Measurements from ENCODE around the gene AGTR1.

The AGTR1 gene

DNA sequence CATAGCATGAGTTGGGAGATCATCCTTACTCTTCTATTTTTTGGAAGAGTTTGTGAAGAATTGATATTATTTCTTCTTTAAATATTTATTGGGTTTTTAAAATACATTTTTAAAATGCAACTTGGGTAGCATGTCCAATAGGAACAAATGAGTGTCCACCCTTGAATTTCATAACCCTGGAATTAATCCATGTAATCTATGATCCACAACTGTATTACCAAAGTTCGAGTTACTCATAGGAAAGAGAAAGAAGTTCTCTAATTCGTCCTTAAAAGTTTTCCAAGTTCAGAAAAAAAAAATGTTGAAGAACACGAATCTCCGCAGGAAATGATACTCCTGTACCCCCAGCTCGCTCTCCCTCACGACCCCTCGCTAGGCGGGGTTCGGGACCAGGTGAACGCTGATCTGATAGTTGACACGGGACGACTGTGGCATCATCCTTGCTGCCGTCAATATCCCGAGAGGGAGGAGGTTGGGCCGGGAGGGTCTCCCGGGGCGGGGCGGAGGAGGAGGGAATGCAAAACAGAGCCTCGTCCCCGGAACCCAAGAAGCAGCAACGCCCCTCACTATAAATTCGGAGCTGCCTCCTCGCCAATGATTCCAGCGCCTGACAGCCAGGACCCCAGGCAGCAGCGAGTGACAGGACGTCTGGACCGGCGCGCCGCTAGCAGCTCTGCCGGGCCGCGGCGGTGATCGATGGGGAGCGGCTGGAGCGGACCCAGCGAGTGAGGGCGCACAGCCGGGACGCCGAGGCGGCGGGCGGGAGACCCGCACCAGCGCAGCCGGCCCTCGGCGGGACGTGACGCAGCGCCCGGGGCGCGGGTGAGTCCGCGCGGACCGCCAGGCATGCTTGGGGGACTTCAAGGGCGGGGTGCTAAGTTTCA, at the start of gene AGTR1:
Gene AGTR1 (plus strand): TSS at position 598 of the 884 bp plus-strand sequence. CDS start 43,133 bp downstream, outside the sequence.
- in situ Hi-C loops (cut with MboI; ENCODE audit: low sequenced_read_pairs), result no loop called here

GRCh38 chr3:148648685-148649352, 48.9 kb upstream of the AGTR1 start:
- in situ Hi-C loops (cut with MboI; ENCODE audit: low sequenced_read_pairs), result no loop called here

DNA sequence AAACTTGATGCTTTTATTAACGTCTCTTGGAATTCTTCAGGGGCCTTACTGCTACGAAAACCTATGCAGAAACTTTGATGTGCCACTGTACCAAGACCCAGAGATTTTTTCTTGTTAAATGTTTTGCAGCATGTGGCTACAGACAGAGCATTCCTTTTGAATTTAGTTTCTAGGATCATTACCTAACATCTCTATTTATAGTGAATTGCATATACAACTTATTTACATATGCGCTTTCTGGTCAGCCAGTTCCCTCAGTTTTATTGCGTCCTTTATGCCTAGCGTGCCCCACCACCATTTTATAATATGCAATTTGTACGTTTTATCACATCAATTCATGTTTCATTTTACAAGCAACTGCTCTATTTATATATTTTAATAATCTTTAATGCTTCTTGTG, 46.2 kb upstream of the AGTR1 start:
- in situ Hi-C loops (cut with MboI; ENCODE audit: low sequenced_read_pairs), result no loop called here

DNA sequence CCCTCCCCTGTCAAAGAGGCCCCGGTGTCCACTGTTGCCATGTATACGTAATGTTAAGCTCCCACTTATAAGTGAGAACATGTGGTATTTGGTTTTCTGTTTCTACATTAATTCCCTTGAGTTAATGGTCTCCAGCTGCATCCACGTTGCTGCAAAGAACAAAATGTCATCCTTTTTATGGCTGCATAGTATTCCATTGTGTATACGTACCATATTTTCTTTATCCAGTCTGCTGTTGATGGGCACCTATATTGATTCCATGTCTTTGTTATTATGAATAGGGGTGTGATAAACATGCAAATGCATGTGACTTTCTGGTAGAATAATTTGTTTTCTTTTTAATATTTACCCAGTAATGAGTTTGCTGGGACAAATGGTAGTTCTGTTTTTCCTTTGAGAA, 43.3 kb upstream of the AGTR1 start:
- in situ Hi-C loops (cut with MboI; ENCODE audit: low sequenced_read_pairs), result no loop called here

DNA sequence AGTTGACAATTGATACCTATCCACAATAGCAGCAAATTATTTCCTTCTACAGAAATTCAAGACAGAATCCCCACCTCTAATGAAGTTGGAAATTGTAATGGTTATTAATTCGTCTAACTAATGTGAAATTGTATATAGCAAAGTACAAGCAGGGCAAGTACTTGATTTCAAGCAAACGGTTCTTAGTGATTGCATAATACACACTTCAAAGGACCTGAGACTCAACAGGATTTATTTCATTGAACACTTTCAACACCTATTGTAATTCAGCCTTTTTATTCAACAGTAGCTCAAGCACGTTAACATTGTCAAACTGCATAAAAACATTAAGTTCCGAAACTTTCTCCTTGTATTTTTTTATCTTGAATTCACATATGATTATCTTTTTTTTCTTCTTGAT, 40.2 kb upstream of the AGTR1 start:
- in situ Hi-C loops (cut with MboI; ENCODE audit: low sequenced_read_pairs), result no loop called here

GRCh38 chr3:148659512-148659911, 38.2 kb upstream of the AGTR1 start:
- in situ Hi-C loops (cut with MboI; ENCODE audit: low sequenced_read_pairs), result no loop called here

DNA sequence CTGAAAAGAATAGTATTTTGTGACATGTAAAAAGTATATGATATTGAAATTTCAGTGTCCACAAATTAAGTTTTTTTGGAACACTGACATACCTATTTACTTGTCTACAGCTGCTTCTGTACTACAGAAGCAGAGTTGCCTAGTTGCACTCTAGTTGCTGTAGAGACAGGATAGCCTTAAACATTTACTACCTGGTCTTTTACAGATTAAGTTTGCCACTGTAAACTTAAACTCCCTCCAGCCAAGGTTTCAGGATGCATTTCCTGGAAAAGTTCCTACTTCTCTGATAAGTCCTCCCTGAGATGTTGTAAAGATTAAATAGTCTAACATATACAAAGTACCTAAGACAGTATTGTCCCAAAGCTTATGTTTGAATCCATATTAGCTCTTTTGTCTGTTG, 17.4 kb upstream of the AGTR1 start:
- in situ Hi-C loops (cut with MboI; ENCODE audit: low sequenced_read_pairs), result no loop called here

GRCh38 chr3:148681080-148681479, 16.6 kb upstream of the AGTR1 start:
- in situ Hi-C loops (cut with MboI; ENCODE audit: low sequenced_read_pairs), result no loop called here

DNA sequence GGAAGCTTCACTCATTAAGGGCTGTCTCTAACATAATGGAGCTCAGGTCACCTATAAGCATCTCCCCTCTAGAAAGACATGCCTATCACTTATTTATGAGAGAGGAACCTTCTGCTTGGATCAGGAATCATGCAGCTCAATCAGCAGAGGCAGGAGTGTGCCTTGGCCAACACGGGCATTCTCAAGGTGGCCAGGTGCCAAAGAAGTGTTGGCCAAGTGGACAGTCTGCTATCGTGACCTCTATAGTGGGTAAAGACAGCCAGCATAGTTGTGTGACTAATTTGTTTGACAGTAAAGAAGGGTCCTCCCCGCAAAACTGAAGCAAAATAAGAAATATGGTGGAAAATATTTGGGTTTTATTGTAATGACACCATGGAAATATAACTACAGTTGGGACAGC, 14.7 kb upstream of the AGTR1 start:
- in situ Hi-C loops (cut with MboI; ENCODE audit: low sequenced_read_pairs), result no loop called here

DNA sequence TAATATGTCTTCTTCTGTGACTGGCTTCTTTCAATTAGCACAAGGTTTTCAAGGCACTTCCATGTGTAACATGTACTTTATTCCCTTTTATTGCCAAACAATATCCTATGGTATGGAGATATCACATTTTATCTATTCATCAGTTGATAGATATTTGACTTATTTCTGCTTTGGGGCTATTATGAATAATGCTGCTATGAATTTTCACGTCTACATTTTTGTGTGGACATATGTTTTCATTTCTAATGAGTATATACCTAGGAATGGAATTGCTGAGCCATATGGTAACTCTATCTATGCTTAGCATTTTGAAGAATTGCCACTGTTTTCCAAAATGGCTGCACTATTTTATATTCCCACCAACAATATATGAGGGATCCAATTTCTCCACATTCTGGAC, 3.6 kb upstream of the AGTR1 start:
- in situ Hi-C loops (cut with MboI; ENCODE audit: low sequenced_read_pairs), result no loop called here

GRCh38 chr3:148698190-148698810, 597 bp downstream of the AGTR1 start:
- in situ Hi-C loops (cut with MboI; ENCODE audit: low sequenced_read_pairs), result no loop called here

- in situ Hi-C loops (cut with MboI; ENCODE audit: low sequenced_read_pairs), result no loop called here
Observed at GRCh38 chr3:148705314-148705713, 7.6 kb downstream of the AGTR1 start.

DNA sequence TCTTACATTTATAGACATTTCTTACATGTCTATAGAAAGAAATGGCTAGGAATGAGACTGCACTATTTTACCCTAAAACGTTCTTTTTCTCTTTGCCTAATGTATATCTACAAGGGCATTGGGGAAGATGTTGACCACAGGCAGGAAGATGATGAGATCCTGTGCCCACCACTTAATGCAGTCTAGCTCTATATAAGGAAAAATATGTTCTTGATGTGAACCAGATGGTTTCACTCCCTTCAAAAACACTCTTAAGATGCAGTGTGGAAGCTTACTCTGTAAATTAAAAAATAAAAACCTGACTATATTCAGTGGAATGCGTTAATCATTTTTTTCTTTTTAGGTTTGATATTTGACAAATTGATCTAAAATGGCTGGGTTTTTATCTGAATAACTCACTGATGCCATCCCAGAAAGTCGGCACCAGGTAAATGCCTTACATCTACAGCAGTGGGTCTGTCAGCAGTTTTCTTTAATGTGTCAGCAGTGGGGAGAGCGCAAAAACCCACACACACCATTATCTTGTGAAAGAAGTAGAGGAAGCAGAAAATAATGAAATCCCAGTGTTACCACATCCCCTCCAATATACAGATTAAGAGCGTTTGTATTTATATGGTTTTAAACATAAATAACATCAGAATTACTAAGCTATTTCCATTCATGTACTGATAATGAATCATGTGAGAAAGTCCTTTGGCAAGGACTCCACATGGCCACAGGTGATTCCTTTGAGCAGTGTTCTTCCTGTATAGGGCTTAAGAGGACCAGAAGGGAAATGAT, 10.1 kb downstream of the AGTR1 start:
- in situ Hi-C loops (cut with MboI; ENCODE audit: low sequenced_read_pairs), result no loop called here

- in situ Hi-C loops (cut with MboI; ENCODE audit: low sequenced_read_pairs), result no loop called here
Observed at GRCh38 chr3:148708409-148708808, 10.7 kb downstream of the AGTR1 start.

DNA sequence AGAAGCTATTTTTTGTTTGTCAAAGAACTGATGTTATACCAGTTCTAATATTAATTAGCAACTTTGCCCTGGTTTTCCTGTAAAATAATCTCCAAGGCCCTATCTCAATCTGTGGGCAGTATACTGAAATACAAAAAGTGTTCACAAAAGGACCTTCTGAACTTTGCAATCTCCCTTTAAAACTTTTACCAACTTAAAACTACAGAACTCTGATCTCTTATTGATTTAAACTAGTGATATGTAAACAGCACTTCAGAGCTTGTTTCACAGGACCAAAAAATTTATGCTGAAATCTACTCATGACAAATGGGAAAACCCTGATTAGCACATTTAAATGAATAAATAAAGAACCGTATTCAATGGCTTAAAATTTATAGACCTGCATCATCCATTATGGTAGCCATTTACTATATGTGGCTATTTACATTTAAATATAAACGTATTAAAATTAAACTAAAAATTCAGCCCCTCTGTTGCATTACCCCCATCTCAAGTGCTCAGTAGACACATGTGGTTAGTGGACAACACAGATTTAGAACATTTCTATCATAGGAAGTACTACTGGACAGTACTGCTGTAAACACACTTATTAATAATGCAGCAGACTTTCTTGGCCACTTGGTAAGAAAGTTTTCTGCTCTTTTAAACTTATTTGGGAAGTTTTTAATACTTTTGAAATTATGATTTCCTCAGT, 12.0 kb downstream of the AGTR1 start:
- in situ Hi-C loops (cut with MboI; ENCODE audit: low sequenced_read_pairs), result no loop called here

GRCh38 chr3:148710665-148711064, 13.0 kb downstream of the AGTR1 start:
- in situ Hi-C loops (cut with MboI; ENCODE audit: low sequenced_read_pairs), result no loop called here

DNA sequence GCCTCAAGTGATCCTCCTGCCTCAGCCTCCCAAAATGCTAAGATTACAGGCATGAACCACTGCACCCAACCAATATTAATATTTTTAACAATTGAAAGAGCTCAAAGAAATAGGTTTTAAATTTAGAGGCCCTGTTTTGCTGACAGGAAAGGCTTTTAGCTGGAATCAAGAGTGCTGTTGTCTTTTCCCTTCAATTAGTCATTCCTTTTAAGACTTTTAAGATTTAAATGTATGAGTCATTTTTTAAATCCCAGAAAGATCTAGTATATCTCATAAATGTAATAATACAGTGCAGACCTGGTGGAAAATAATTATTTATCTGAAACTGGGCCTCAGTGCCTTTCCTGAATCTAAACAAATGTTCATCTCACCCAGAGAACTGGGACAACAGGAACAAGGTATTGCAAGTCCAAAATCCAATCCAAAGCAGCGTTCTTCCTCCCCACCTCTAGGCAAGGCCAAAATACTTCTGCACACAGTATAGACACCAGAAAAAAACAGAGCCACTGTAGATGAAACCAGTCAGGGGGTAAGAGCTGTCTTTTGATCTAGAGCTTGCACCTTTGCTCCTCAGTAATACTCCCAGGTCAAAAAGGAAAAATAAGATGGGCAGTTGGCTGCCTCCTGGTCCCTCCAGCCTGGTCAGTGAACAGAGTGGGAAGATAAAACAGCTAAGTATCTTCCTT, 14.4 kb downstream of the AGTR1 start:
- in situ Hi-C loops (cut with MboI; ENCODE audit: low sequenced_read_pairs), result no loop called here

DNA sequence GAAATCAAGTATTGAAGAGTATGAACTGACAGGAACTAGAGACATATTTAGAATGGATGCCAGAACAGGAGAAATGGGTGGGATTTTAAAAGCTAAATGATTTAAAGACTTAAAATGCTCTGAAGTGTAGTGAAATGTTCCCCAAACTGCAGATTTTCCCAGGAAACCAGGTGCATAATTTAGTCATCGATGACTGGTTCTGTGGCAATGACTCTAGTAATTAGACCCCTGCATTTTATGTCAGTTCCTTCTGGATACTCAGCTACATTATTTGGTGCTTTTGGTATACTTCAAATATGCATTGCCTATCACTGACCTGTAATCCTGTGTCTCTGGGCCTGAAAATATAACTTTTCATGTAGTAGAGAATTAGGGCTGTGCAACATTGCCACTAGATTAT, 16.8 kb downstream of the AGTR1 start:
- in situ Hi-C loops (cut with MboI; ENCODE audit: low sequenced_read_pairs), result no loop called here

DNA sequence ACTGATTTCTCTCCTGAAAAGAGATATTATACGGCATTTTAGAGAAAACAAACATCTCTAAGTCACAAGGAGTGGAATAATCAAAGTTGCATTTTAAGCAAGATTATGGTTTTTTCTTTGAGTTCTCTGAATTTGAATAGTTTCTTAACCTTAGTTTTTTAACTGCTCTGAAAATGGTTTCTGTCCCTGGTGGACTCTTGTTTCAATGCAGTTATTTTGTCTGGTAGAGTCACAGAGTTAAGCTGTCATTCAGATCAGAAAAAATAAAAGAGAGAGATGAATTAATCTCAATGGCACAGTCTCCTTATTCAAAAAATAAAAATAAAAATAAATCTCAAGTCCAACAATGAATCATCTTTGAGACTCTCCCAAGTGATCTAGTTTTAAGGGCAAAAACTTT, 19.0 kb downstream of the AGTR1 start:
- in situ Hi-C loops (cut with MboI; ENCODE audit: low sequenced_read_pairs), result no loop called here
